Mucosa of rectum (tissue), 2 donors: ENCODE measurements around the gene ZSCAN2.
A peak's percentile ranks its signal among the peaks of the same experiment; 100 is the strongest.

Experiments used
- H3K27ac ChIP-seq, 2 donors: one replicate each; pipeline ENCODE4 v1.7.0; 2013; ENCODE audit warnings: inconsistent platforms in 2 of 2, low read depth in 2 of 2, low read length in 2 of 2
- H3K27me3 ChIP-seq, 2 donors: one replicate each; pipeline ENCODE4 v1.7.0; 2013; ENCODE audit warnings: low read length in 2 of 2; ENCODE audit not compliant: control insufficient read depth in 2 of 2, insufficient read depth in 2 of 2
- H3K36me3 ChIP-seq, 2 donors: one replicate each; pipeline ENCODE4 v1.7.0; 2013; ENCODE audit warnings: low read length in 2 of 2; ENCODE audit not compliant: control insufficient read depth in 2 of 2, insufficient read depth in 2 of 2
- H3K4me1 ChIP-seq, 2 donors: one replicate each; pipeline ENCODE4 v1.7.0; 2013; ENCODE audit warnings: low read length in 2 of 2, mild to moderate bottlenecking in 1 of 2; ENCODE audit not compliant: control insufficient read depth in 2 of 2, insufficient read depth in 2 of 2
- H3K4me3 ChIP-seq, 2 donors: one replicate each; pipeline ENCODE4 v1.7.0; 2013; ENCODE audit warnings: low read length in 2 of 2
- H3K9ac ChIP-seq, 2 donors: one replicate each; pipeline ENCODE4 v1.7.0; 2013; ENCODE audit warnings: low read length in 2 of 2, low read depth in 1 of 2, mild to moderate bottlenecking in 1 of 2
- H3K9me3 ChIP-seq, 2 donors: one replicate each; pipeline ENCODE4 v1.7.0; 2013; ENCODE audit warnings: low read length in 2 of 2; ENCODE audit not compliant: control insufficient read depth in 2 of 2
- donor health status: healthy.
- donor health status: Normal muscosa, but diverticular disease.

The ZSCAN2 gene

DNA sequence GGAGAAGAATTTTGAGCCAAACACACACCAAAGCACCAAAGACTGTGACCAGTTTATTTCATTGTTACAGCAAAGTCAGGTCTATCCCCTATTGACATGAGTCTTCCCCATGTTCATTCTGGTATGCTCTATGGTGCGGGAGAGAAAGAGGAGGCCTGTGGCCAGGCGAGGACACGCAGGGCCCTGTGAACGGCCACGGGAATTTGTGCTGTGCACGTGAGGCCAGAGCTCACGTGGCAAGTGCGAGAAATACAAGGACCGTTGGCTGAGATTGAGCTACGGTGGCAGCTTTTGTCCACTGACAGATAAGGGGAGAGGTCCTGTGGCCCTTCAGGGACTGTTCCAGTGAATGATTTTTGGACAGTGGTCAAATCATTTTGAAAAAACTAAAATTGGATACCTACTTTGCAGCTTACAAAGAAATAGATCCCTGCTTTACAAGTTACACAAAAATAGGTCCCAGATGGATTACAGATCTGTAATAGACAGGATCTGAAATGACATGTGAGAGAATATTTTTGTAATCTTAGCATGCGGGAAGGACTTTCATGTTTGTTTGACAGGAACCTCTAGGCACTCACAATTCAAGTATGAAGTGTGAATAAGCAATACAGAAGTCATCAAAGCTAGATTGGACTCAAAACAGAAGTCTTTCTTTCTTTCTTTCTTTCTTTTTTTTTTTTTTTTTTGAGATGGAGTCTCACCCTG is 9.2 kb downstream of the ZSCAN2 start:
- no peak overlapping the region for H3K9ac ChIP-seq
- H3K9me3 ChIP-seq: no peaks in the 10 kb centered on the region
- H3K36me3 ChIP-seq: peaks cover 0 to 8% of the 10 kb centered on the region in 2 donors
- peaks cover 10 to 22% of the 10 kb centered on the region in 2 donors for H3K4me1 ChIP-seq
- no peak overlapping the region for H3K4me3 ChIP-seq
- no peaks in the 10 kb centered on the region for H3K27me3 ChIP-seq
- no peak overlapping the region for H3K27ac ChIP-seq

DNA sequence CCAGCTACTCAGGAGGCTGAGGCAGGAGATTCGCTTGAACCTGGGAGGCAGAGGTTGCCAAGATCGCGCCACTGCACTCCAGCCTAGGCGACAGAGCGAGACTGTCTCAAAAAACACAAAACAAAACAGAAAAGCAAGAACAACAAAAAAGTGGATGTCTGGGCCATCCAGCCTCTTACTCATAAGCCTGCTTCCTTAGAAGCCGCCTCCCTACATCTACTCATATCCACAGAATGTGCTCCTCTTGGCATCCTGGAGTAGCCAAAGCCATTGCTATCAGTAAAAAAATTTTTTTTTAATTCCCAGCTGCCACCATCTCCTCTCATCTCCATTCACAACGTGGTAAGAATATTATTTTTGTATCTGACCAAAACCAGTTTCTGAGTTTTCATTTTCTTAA is 10.8 kb downstream of the ZSCAN2 start:
- Histone ChIP-seq H3K4me1 (peaks cover 0 to 7% of the 10 kb centered on the region in 2 donors), H3K4me3 (no peak overlapping the region), H3K9ac (no peak overlapping the region), H3K9me3 (no peaks in the 10 kb centered on the region), H3K27ac (no peak overlapping the region), H3K36me3 (peaks cover 0 to 8% of the 10 kb centered on the region in 2 donors), H3K27me3 (no peaks in the 10 kb centered on the region)

DNA sequence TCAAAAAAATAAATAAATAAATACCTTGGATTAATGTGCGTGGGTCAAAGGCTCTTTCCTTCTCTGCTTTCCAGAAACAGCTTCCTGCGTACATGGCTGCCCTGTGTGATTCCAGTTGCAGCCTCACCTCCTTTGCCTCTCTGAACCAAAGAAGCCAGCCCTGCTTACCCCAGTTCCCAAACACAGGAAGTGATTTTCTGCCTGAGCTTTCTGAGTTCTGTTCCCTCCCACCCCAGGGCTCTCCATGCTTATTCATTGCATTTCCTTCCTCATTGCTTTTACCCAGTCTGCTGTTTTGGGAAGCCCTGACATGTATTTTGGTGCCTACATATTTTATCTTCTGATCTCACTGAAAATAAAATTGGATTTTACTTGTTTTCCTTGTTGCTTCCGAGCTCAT is 15.4 kb downstream of the ZSCAN2 start:
- no peak overlapping the region for H3K27ac ChIP-seq
- no peaks in the 10 kb centered on the region for H3K27me3 ChIP-seq
- no peak overlapping the region for H3K4me3 ChIP-seq
- H3K9ac ChIP-seq: no peak overlapping the region
- peaks cover 7 to 8% of the 10 kb centered on the region in 2 donors for H3K9me3 ChIP-seq
- peaks cover 7 to 12% of the 10 kb centered on the region in 2 donors for H3K36me3 ChIP-seq
- no peaks in the 10 kb centered on the region for H3K4me1 ChIP-seq

- H3K27me3 ChIP-seq: no peaks in the 10 kb centered on the region
- H3K9ac ChIP-seq: no peak overlapping the region
Observed at GRCh38 chr15:84620626-84621025, 19.8 kb downstream of the ZSCAN2 start.

DNA sequence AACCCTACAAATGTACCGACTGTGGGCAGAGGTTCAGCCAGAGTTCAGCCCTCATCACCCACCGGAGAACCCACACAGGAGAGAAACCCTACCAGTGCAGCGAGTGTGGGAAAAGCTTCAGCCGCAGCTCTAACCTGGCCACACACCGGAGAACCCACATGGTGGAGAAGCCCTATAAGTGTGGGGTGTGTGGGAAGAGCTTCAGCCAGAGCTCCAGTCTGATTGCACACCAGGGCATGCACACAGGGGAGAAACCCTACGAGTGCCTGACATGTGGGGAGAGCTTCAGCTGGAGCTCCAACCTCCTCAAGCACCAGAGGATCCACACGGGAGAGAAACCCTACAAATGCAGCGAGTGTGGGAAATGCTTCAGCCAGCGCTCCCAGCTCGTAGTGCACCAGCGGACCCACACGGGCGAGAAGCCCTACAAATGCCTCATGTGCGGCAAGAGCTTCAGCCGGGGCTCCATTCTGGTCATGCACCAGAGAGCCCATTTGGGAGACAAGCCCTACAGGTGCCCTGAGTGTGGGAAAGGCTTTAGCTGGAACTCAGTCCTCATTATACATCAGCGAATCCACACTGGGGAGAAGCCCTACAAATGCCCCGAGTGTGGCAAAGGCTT is 20.7 kb downstream of the ZSCAN2 start:
- H3K36me3 ChIP-seq: peaks cover 18 to 26% of the 10 kb centered on the region in 2 donors
- no peaks in the 10 kb centered on the region for H3K27me3 ChIP-seq
- H3K4me1 ChIP-seq: no peaks in the 10 kb centered on the region
- no peak overlapping the region for H3K27ac ChIP-seq
- peak overlapping the region; percentile 20 to 48 for H3K4me3 ChIP-seq
- peaks cover 17 to 18% of the 10 kb centered on the region in 2 donors for H3K9me3 ChIP-seq
- no peak overlapping the region for H3K9ac ChIP-seq

More at GRCh38 chr15:84620626-84621025, 19.8 kb downstream of the ZSCAN2 start:
- peaks cover 17 to 18% of the 10 kb centered on the region in 2 donors for H3K9me3 ChIP-seq
- H3K27ac ChIP-seq: no peak overlapping the region
- H3K4me1 ChIP-seq: no peaks in the 10 kb centered on the region
- no peak overlapping the region for H3K4me3 ChIP-seq
- H3K36me3 ChIP-seq: peaks cover 18 to 26% of the 10 kb centered on the region in 2 donors

- Histone ChIP-seq H3K4me1 (no peaks in the 10 kb centered on the region), H3K9ac (no peak overlapping the region), H3K27me3 (no peaks in the 10 kb centered on the region), H3K4me3 (no peak overlapping the region), H3K36me3 (peaks cover 18 to 26% of the 10 kb centered on the region in 2 donors), H3K9me3 (peaks cover 17 to 18% of the 10 kb centered on the region in 2 donors), H3K27ac (no peak overlapping the region)
Observed at GRCh38 chr15:84624359-84624758, 23.6 kb downstream of the ZSCAN2 start.

DNA sequence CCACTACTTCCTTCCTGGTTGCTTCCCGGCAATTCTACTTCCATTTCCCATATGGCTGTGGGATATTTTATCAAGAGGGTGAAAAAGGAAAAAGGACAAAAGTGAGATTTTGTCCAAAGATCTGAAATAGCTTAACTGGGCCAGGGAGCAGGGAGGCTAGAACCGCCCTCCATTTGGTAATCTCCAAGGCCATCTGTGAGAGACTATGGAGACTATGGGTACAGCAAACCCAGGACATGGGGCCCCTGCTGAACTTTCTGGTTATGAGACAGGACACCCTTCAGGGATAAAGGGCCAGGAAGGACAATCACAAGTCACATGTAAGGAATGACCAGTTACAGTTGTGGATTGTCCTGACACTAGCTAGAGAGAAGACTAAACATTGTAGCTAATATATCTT is 24.3 kb downstream of the ZSCAN2 start:
- peaks cover 18 to 23% of the 10 kb centered on the region in 2 donors for H3K36me3 ChIP-seq
- peaks cover 0 to under 1% of the 10 kb centered on the region in 2 donors for H3K4me1 ChIP-seq
- no peak overlapping the region for H3K4me3 ChIP-seq
- H3K27me3 ChIP-seq: no peaks in the 10 kb centered on the region
- H3K9me3 ChIP-seq: peaks cover 17 to 18% of the 10 kb centered on the region in 2 donors
- H3K9ac ChIP-seq: no peak overlapping the region
- no peak overlapping the region for H3K27ac ChIP-seq

DNA sequence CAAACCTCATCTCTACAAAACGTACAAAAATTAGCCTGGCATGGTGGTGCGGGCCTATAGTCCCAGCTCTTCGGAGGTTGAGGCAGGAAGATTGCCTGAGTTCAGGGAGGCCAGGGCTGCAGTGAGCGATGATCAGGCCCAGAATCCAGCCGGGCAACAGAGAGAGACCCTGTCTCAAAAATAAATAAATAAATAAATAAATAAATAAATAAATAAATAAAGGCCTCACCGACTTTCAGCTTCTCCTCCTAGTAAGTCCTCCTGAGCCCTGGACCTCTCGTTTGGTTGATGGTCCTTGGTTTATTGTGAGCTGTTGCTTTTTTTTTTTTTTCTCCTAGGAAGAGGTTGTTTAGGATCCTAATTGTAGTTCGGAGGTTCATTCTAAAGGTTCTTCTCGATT is 28.2 kb downstream of the ZSCAN2 start:
- Histone ChIP-seq H3K27ac (no peak overlapping the region), H3K4me1 (peaks cover 15 to 19% of the 10 kb centered on the region in 2 donors), H3K36me3 (no peaks in the 10 kb centered on the region), H3K27me3 (no peaks in the 10 kb centered on the region), H3K4me3 (no peak overlapping the region), H3K9me3 (no peaks in the 10 kb centered on the region), H3K9ac (no peak overlapping the region)

DNA sequence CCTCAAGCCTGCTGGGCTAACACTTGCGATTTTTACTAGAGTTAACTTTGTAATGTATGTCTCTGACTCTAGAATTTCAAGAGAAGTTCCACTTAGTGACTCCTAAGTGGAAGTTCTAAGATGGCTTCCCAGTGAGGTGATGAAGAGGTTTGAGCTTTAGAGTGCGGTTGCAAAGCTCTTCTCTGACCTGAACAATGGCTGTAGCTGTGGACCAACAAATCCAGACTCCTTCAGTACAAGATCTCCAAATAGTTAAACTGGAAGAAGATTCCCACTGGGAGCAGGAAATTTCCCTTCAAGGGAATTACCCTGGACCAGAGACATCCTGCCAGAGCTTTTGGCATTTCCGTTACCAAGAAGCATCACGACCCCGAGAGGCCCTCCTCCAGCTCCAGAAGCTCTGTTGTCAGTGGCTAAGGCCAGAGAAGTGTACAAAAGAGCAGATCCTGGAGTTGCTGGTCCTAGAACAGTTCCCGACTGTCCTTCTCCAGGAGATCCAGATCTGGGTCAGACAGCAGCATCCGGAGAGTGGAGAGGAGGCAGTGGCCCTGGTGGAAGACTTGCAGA is 31.0 kb downstream of the ZSCAN2 start:
- Histone ChIP-seq H3K4me3 (peak overlapping the region; percentile 80 to 96), H3K27ac (peak overlapping the region; percentile 79 to 86), H3K27me3 (no peaks in the 10 kb centered on the region), H3K9me3 (no peaks in the 10 kb centered on the region), H3K36me3 (no peaks in the 10 kb centered on the region), H3K4me1 (peaks cover 20 to 24% of the 10 kb centered on the region in 2 donors), H3K9ac (peak overlapping the region; percentile 85 to 88)
